WTC11 (cell line): ENCODE measurements around the gene BPIFB4. TPM values are rescaled to one million over a fixed set of nuclear protein-coding genes. Genes with fewer than 3 reads are reported as not detected.
"Not testable (repeated sequence)": the region's sequence is repeated elsewhere in the genome, so short reads cannot be mapped to it uniquely, and the experiment has no call there.

ENCODE experiments used
- ATAC-seq: fragments of 200-7000 bp; cut with Tn5 transposase; 2 replicates; pipeline ENCODE4 v1.10.0; 2021; ENCODE audit warnings: mild to moderate bottlenecking, moderate library complexity
- CTCF ChIA-PET: fragments of 300-600 bp; sonication (Branson Sonifier 250); formaldehyde crosslinking; loops from one replicate; lab custom pipeline; 2021; ENCODE audit warnings: antibody characterized with exemption; lab: Charles Lee
- POLR2A ChIA-PET: fragments of 350-600 bp; sonication (Branson Sonifier 250); formaldehyde crosslinking; loops from one replicate; lab custom pipeline; 2021; ENCODE audit warnings: antibody characterized with exemption; lab: Charles Lee
- DNase-seq: peaks from one replicate; pipeline ENCODE4 v3.0.0; 2021; ENCODE audit warnings: low spot score
- H3K27ac Mint-ChIP-seq: 2 replicates; pipeline ENCODE4 v1.8.0; 2021; ENCODE audit warnings: mixed read lengths
- H3K27me3 Mint-ChIP-seq: 2 replicates; pipeline ENCODE4 v1.8.0; 2021; ENCODE audit warnings: low read depth, mild to moderate bottlenecking, moderate library complexity, mixed read lengths
- H3K36me3 Mint-ChIP-seq: 2 replicates; pipeline ENCODE4 v1.8.0; 2021; ENCODE audit warnings: mixed read lengths
- H3K4me1 Mint-ChIP-seq: 2 replicates; pipeline ENCODE4 v1.8.0; 2022; ENCODE audit warnings: mixed read lengths
- H3K4me3 Mint-ChIP-seq: 2 replicates; pipeline ENCODE4 v1.8.0; 2021; ENCODE audit warnings: mild to moderate bottlenecking, moderate library complexity, mixed read lengths
- H3K9me3 Mint-ChIP-seq: 2 replicates; pipeline ENCODE4 v1.8.0; 2021; ENCODE audit warnings: mixed read lengths
- ARID4B ChIP-seq: sonication (generic); formaldehyde crosslinking; IDR thresholded peaks from 2 replicates; pipeline ENCODE4 v1.8.0; 2023; ENCODE audit warnings: missing genetic modification reagents, mild to moderate bottlenecking, borderline replicate concordance
- CDX4 ChIP-seq: fragments of 250-450 bp; sonication (Bioruptor Pico); IDR thresholded peaks from 2 replicates; pipeline ENCODE4 v1.9.0; 2021; ENCODE audit warnings: moderate library complexity, mild to moderate bottlenecking, inconsistent platforms, borderline replicate concordance
- FOXJ3 ChIP-seq: sonication (generic); formaldehyde crosslinking; IDR thresholded peaks from 2 replicates; pipeline ENCODE4 v1.9.0; 2021; ENCODE audit warnings: missing genetic modification reagents, mild to moderate bottlenecking, borderline replicate concordance
- GABPB1 ChIP-seq: sonication (generic); formaldehyde crosslinking; IDR thresholded peaks from 2 replicates; pipeline ENCODE4 v1.8.1; 2023; ENCODE audit warnings: mild to moderate bottlenecking, missing genetic modification reagents
- MLX ChIP-seq: sonication (generic); formaldehyde crosslinking; IDR thresholded peaks from 2 replicates; pipeline ENCODE4 v1.8.1; 2023; ENCODE audit warnings: mild to moderate bottlenecking, missing genetic modification reagents, moderate library complexity
- PRRX2 ChIP-seq: fragments of 250-450 bp; sonication (Bioruptor Pico); IDR thresholded peaks from 2 replicates; pipeline ENCODE4 v1.8.0; 2021; ENCODE audit warnings: mild to moderate bottlenecking
- SMAD3 ChIP-seq: sonication (generic); formaldehyde crosslinking; IDR thresholded peaks from 2 replicates; pipeline ENCODE4 v1.8.0; 2022; ENCODE audit warnings: missing genetic modification reagents, mild to moderate bottlenecking, borderline replicate concordance
- SP1 ChIP-seq: sonication (generic); formaldehyde crosslinking; conservative IDR thresholded peaks from 2 replicates; pipeline ENCODE4 v1.8.1; 2022; ENCODE audit warnings: missing genetic modification reagents
- ZBTB43 ChIP-seq: sonication (generic); formaldehyde crosslinking; IDR thresholded peaks from 2 replicates; pipeline ENCODE4 v1.8.1; 2023; ENCODE audit warnings: mild to moderate bottlenecking, missing genetic modification reagents
- ZNF121 ChIP-seq: sonication (generic); formaldehyde crosslinking; IDR thresholded peaks from 2 replicates; pipeline ENCODE4 v1.8.0; 2023; ENCODE audit warnings: missing genetic modification reagents
- ZNF317 ChIP-seq: sonication (generic); formaldehyde crosslinking; IDR thresholded peaks from 2 replicates; pipeline ENCODE4 v1.8.1; 2023; ENCODE audit warnings: low read depth, mild to moderate bottlenecking, moderate library complexity, missing genetic modification reagents, borderline replicate concordance
- total RNA-seq: library from RNA; stranded (reverse); gene quantifications from 3 replicates; pipeline ENCODE4 v1.2.3, GENCODE V29; 2021

Gene BPIFB4
- total RNA-seq, 1 experiment from 2014 or later: not detected

GRCh38 chr20:33105316-33105924 is 26.0 kb downstream of the BPIFB4 start:
- ATAC-seq: no peak
- Mint-ChIP-seq H3K36me3 (no peaks in the 10 kb centered on the region), H3K9me3 (no peaks in the 10 kb centered on the region), H3K4me1 (peaks cover 15% of the 10 kb centered on the region), H3K4me3 (no peak overlapping the region)
- POLR2A ChIA-PET: no interaction called here
- no peak for TF ChIP-seq ZBTB43 (CRISPR knock-in tag)
- TF ChIP-seq SP1 (CRISPR knock-in tag): no peak
- TF ChIP-seq, all 79 proteins: peak for 0
- CTCF ChIA-PET: interaction anchor here (1.5 to 2.9 kb wide), 3 partner anchors 9 to 157 kb away, joined by 4 to 10 read pairs (median 4); no protein-coding TSS in a partner anchor
- Mint-ChIP-seq H3K27me3 (no peaks in the 10 kb centered on the region; the same call in 1 of the 2 replicates), H3K27ac (no peak overlapping the region)
- no peak for DNase-seq

- H3K9me3 Mint-ChIP-seq, ATAC-seq, DNase-seq, H3K36me3 Mint-ChIP-seq, H3K27me3 Mint-ChIP-seq, H3K27ac Mint-ChIP-seq, POLR2A ChIA-PET, H3K4me3 Mint-ChIP-seq: not testable (repeated sequence)
- TF ChIP-seq GABPB1: peak; percentile 33; the same call in 1 of the 2 replicates
- peaks cover 15% of the 10 kb centered on the region for H3K4me1 Mint-ChIP-seq
- CTCF ChIA-PET: interaction anchor here (1.5 to 2.9 kb wide), 2 partner anchors 106 to 157 kb away, joined by 4 to 10 read pairs; no protein-coding TSS in a partner anchor
Observed at GRCh38 chr20:33106058-33106620, 26.7 kb downstream of the BPIFB4 start.

GRCh38 chr20:33108661-33109060 is 29.2 kb downstream of the BPIFB4 start:
- peaks cover 6% of the 10 kb centered on the region for H3K27me3 Mint-ChIP-seq
- no peak for ATAC-seq
- ChIA-PET CTCF (no interaction called here), POLR2A (no interaction called here)
- peaks cover 12% of the 10 kb centered on the region for H3K9me3 Mint-ChIP-seq
- no peak for DNase-seq
- TF ChIP-seq ZNF317 (CRISPR knock-in tag) (no peak), ARID4B (CRISPR knock-in tag) (no peak), FOXJ3 (CRISPR knock-in tag) (no peak), SMAD3 (CRISPR knock-in tag) (no peak), MLX (CRISPR knock-in tag) (no peak), ZNF121 (CRISPR knock-in tag) (no peak), PRRX2 (CRISPR knock-in tag) (no peak), SP1 (CRISPR knock-in tag) (no peak), CDX4 (CRISPR knock-in tag) (no peak)
- peaks cover 4% of the 10 kb centered on the region for H3K4me1 Mint-ChIP-seq
- H3K4me3 Mint-ChIP-seq: no peak overlapping the region
- 0 out of 2 replicates have a peak, but pooled peaks cover 1% of the 10 kb centered on the region for H3K36me3 Mint-ChIP-seq
- H3K27ac Mint-ChIP-seq: no peak overlapping the region
